HL-60 (cell line): ENCODE results near the gene MCM7.

Experiments
- REST ChIP-seq: IDR thresholded peaks from 2 replicates; pipeline ENCODE4 v1.6.1; 2012; ENCODE audit warnings: low read depth; ENCODE audit not compliant: insufficient replicate concordance
- TF ChIP-seq, protein P1 (sequence below): IDR thresholded peaks from one replicate; pipeline ENCODE4 v1.5.1; 2011; ENCODE audit warnings: low read length, control low read depth, inconsistent platforms; ENCODE audit not compliant: insufficient read depth

GRCh38 chr7:100063376-100063775 is 37.8 kb downstream of the MCM7 start:
- TF ChIP-seq, protein P1, sequence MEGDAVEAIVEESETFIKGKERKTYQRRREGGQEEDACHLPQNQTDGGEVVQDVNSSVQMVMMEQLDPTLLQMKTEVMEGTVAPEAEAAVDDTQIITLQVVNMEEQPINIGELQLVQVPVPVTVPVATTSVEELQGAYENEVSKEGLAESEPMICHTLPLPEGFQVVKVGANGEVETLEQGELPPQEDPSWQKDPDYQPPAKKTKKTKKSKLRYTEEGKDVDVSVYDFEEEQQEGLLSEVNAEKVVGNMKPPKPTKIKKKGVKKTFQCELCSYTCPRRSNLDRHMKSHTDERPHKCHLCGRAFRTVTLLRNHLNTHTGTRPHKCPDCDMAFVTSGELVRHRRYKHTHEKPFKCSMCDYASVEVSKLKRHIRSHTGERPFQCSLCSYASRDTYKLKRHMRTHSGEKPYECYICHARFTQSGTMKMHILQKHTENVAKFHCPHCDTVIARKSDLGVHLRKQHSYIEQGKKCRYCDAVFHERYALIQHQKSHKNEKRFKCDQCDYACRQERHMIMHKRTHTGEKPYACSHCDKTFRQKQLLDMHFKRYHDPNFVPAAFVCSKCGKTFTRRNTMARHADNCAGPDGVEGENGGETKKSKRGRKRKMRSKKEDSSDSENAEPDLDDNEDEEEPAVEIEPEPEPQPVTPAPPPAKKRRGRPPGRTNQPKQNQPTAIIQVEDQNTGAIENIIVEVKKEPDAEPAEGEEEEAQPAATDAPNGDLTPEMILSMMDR: no peak
- TF ChIP-seq REST: no peak
